Osteoblast (primary cell): ENCODE data around the gene GASK1B. TPM values are rescaled to one million over a fixed set of nuclear protein-coding genes. Genes with fewer than 3 reads are reported as not detected.

Source experiments
- DNase-seq: peaks from one replicate; pipeline ENCODE4 v3.0.0; 2011; ENCODE audit warnings: low spot score, mixed read lengths; ENCODE audit not compliant: insufficient read length; ENCODE audit errors: missing footprints
- H2AFZ ChIP-seq: 2 replicates; pipeline ENCODE4 v1.6.0; 2011; ENCODE audit warnings: mild to moderate bottlenecking, low read length
- H3K27ac ChIP-seq: 2 replicates; pipeline ENCODE4 v1.5.1; 2011; ENCODE audit warnings: mild to moderate bottlenecking, low read depth, low read length, moderate library complexity
- H3K27me3 ChIP-seq: 2 replicates; pipeline ENCODE4 v1.6.0; 2012; ENCODE audit warnings: mild to moderate bottlenecking, control low read depth, inconsistent platforms, low read length, moderate library complexity; ENCODE audit not compliant: insufficient read depth
- H3K36me3 ChIP-seq: 2 replicates; pipeline ENCODE4 v1.5.1; 2011; ENCODE audit warnings: mild to moderate bottlenecking, low read length, control low read depth, moderate library complexity; ENCODE audit not compliant: insufficient read depth
- H3K4me1 ChIP-seq: 2 replicates; pipeline ENCODE4 v1.5.1; 2011; ENCODE audit warnings: mild to moderate bottlenecking, low read length, control low read depth, moderate library complexity; ENCODE audit not compliant: insufficient read depth
- H3K4me2 ChIP-seq: 2 replicates; pipeline ENCODE4 v1.6.0; 2011; ENCODE audit warnings: mild to moderate bottlenecking, low read length; ENCODE audit not compliant: insufficient read depth
- H3K4me3 ChIP-seq: fragments of 200-600 bp; sonication (generic); 3 replicates; pipeline ENCODE4 v1.5.1; 2012; ENCODE audit warnings: mild to moderate bottlenecking, low read length, inconsistent platforms; ENCODE audit not compliant: insufficient read depth
- H3K79me2 ChIP-seq: 2 replicates; pipeline ENCODE4 v1.6.0; 2012; ENCODE audit warnings: mild to moderate bottlenecking, low read length, control low read depth, inconsistent platforms; ENCODE audit not compliant: insufficient read depth
- H3K9me3 ChIP-seq: 2 replicates; pipeline ENCODE4 v1.5.1; 2011; ENCODE audit warnings: low read depth, low read length, control low read depth
- H4K20me1 ChIP-seq: 2 replicates; pipeline ENCODE4 v1.6.0; 2012; ENCODE audit warnings: mild to moderate bottlenecking, low read length, control low read depth; ENCODE audit not compliant: insufficient read depth
- CTCF ChIP-seq: IDR thresholded peaks from 2 replicates; pipeline ENCODE4 v1.5.1; 2011; ENCODE audit warnings: mild to moderate bottlenecking, low read depth, low read length, moderate library complexity; ENCODE audit errors: extremely low read depth
- total RNA-seq: library from RNA; depleted of rRNA; stranded (reverse); fragments of >200 nt; gene quantifications from 2 replicates; pipeline ENCODE4 v1.2.3, GENCODE V29; 2012

Gene GASK1B
- total RNA-seq, 1 donor: 42.0 TPM

- no peak overlapping the region for H2AFZ ChIP-seq
- H3K4me3 ChIP-seq: no peak overlapping the region
- no peaks in the 10 kb centered on the region for H3K36me3 ChIP-seq
- H4K20me1 ChIP-seq: no peaks in the 10 kb centered on the region
- no peaks in the 10 kb centered on the region for H3K4me1 ChIP-seq
- no peaks in the 10 kb centered on the region for H3K9me3 ChIP-seq
- H3K27ac ChIP-seq: no peak overlapping the region
- no peaks in the 10 kb centered on the region for H3K27me3 ChIP-seq
- no peak for TF ChIP-seq CTCF
- H3K79me2 ChIP-seq: no peaks in the 10 kb centered on the region
- H3K4me2 ChIP-seq: no peak overlapping the region
- no peak for DNase-seq
Measured at GRCh38 chr4:158201322-158201721, 28.5 kb upstream of the GASK1B start.

- no peak for DNase-seq
- Histone ChIP-seq H3K27me3 (no peaks in the 10 kb centered on the region), H3K27ac (no peak overlapping the region), H3K4me2 (no peak overlapping the region), H2AFZ (no peak overlapping the region), H4K20me1 (no peaks in the 10 kb centered on the region), H3K4me1 (no peaks in the 10 kb centered on the region), H3K4me3 (no peak overlapping the region), H3K9me3 (no peaks in the 10 kb centered on the region), H3K79me2 (no peaks in the 10 kb centered on the region), H3K36me3 (no peaks in the 10 kb centered on the region)
- no peak for TF ChIP-seq CTCF
Measured at GRCh38 chr4:158200214-158200613, 27.4 kb upstream of the GASK1B start.

GRCh38 chr4:158197194-158197776 is 24.5 kb upstream of the GASK1B start:
- Histone ChIP-seq H3K27ac (no peak overlapping the region), H4K20me1 (no peaks in the 10 kb centered on the region), H3K4me1 (no peaks in the 10 kb centered on the region), H3K36me3 (no peaks in the 10 kb centered on the region), H3K4me3 (no peak overlapping the region), H3K79me2 (no peaks in the 10 kb centered on the region), H3K27me3 (no peaks in the 10 kb centered on the region), H2AFZ (no peak overlapping the region), H3K9me3 (no peaks in the 10 kb centered on the region), H3K4me2 (no peak overlapping the region)
- DNase-seq: no peak
- no peak for TF ChIP-seq CTCF

- Histone ChIP-seq H3K4me1 (no peaks in the 10 kb centered on the region), H3K4me3 (no peak overlapping the region), H3K27me3 (no peaks in the 10 kb centered on the region), H3K36me3 (no peaks in the 10 kb centered on the region), H3K27ac (no peak overlapping the region), H3K9me3 (no peaks in the 10 kb centered on the region), H2AFZ (no peak overlapping the region), H4K20me1 (no peaks in the 10 kb centered on the region), H3K79me2 (no peaks in the 10 kb centered on the region), H3K4me2 (no peak overlapping the region)
- no peak for DNase-seq
- TF ChIP-seq CTCF: no peak
Measured at GRCh38 chr4:158195297-158195696, 22.5 kb upstream of the GASK1B start.
